ENCODE data around the gene ROCK2.

Gene ROCK2

DNA sequence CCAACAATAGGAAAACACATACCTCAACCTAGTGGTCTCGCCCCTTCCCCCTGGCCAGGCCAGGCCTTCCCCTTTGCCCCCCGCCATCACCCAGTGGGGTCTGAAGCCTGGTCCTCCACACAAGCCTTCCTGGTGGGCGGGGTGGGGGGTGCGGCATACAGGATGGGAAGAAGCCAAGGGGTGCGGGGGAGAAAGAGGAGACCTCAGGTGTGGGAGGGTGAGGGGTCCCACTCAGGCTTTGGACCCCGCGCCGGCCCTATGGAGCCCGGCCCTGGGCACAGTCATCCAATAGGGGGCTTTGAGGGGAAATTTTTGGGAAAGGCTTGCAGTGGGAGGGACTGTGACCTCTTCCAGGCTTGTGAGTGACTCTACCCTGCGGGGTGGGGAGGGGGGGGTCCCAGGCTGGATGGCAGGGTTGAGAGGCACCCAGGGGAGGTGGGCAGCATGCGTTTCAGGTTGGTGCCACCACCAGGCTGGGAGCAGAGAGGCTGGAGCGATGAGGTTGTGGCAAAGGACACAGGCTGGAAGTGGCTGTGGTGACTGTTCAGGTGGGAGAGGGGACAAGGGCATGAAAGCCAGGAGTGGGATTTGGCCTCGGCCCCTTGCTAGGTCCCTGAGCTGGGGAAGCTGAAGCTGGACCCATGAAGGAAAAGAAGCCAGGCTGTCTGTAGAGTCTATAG, 187.9 kb downstream of the ROCK2 start:
- no peak for TF ChIP-seq RAD21 (IDR thresholded peaks at IDR 0.05; ENCODE audit: low read depth)
- no peak for TF ChIP-seq TEAD4 (IDR thresholded peaks at IDR 0.05)
- TF ChIP-seq CREB1 (IDR thresholded peaks at IDR 0.05; ENCODE audit: low read depth): no peak
- TF ChIP-seq, protein P1, sequence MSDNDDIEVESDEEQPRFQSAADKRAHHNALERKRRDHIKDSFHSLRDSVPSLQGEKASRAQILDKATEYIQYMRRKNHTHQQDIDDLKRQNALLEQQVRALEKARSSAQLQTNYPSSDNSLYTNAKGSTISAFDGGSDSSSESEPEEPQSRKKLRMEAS (IDR thresholded peaks at IDR 0.05): no peak
- no peak for TF ChIP-seq NFIC (IDR thresholded peaks at IDR 0.05)
- no peak for TF ChIP-seq EGR1 (IDR thresholded peaks at IDR 0.05)
- TF ChIP-seq CEBPB (IDR thresholded peaks at IDR 0.05): no peak
- TF ChIP-seq FOXM1 (IDR thresholded peaks at IDR 0.05; ENCODE audit: borderline replicate concordance, low read depth): no peak
- TF ChIP-seq, protein P2, sequence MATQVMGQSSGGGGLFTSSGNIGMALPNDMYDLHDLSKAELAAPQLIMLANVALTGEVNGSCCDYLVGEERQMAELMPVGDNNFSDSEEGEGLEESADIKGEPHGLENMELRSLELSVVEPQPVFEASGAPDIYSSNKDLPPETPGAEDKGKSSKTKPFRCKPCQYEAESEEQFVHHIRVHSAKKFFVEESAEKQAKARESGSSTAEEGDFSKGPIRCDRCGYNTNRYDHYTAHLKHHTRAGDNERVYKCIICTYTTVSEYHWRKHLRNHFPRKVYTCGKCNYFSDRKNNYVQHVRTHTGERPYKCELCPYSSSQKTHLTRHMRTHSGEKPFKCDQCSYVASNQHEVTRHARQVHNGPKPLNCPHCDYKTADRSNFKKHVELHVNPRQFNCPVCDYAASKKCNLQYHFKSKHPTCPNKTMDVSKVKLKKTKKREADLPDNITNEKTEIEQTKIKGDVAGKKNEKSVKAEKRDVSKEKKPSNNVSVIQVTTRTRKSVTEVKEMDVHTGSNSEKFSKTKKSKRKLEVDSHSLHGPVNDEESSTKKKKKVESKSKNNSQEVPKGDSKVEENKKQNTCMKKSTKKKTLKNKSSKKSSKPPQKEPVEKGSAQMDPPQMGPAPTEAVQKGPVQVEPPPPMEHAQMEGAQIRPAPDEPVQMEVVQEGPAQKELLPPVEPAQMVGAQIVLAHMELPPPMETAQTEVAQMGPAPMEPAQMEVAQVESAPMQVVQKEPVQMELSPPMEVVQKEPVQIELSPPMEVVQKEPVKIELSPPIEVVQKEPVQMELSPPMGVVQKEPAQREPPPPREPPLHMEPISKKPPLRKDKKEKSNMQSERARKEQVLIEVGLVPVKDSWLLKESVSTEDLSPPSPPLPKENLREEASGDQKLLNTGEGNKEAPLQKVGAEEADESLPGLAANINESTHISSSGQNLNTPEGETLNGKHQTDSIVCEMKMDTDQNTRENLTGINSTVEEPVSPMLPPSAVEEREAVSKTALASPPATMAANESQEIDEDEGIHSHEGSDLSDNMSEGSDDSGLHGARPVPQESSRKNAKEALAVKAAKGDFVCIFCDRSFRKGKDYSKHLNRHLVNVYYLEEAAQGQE (IDR thresholded peaks at IDR 0.05; ENCODE audit: low read depth): no peak
- TF ChIP-seq, protein P3, sequence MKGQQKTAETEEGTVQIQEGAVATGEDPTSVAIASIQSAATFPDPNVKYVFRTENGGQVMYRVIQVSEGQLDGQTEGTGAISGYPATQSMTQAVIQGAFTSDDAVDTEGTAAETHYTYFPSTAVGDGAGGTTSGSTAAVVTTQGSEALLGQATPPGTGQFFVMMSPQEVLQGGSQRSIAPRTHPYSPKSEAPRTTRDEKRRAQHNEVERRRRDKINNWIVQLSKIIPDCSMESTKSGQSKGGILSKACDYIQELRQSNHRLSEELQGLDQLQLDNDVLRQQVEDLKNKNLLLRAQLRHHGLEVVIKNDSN (IDR thresholded peaks at IDR 0.05): no peak
- no peak for TF ChIP-seq ZBTB7A (IDR thresholded peaks at IDR 0.05; ENCODE audit: low read depth)
- TF ChIP-seq TCF12 (IDR thresholded peaks at IDR 0.05; ENCODE audit: low read depth): no peak
- TF ChIP-seq YY1 (IDR thresholded peaks at IDR 0.05; ENCODE audit: low read depth): no peak
- no peak for TF ChIP-seq EP300 (IDR thresholded peaks at IDR 0.05; ENCODE audit: borderline replicate concordance)
- TF ChIP-seq TAF1 (IDR thresholded peaks at IDR 0.05; ENCODE audit: low read depth): no peak

DNA sequence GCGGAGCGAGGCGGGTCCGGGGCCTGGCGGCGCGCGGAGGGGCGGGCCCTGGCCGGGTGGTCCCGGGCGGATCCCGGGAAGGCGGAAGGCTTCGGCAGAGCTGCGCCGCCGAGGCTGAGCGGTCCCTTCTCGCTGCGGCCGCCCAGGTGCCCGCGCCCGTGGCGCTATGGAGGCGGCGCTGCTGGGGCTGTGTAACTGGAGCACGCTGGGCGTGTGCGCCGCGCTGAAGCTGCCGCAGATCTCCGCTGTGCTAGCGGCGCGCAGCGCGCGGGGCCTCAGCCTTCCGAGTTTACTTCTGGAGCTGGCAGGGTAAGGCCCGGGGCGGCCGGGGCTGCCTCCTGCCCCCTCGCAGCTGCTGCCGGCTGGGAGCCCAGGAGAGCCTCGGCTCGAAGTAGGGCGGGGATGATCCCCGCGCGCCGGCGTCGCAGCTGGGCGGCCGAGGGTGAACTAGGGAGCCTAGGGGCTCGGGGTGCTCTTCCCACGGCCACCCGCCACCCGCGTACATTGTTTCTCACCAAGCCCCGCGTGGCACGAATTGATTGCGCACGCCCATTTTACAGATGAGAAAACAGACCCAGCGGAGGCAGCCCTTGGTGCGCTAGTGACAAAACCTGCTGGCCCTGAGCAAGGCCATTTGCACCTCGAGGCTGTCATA, 188.9 kb downstream of the ROCK2 start, which contains the start of gene SLC66A3:
SLC66A3 (plus strand) TSS at position 87 of the 655 bp plus-strand sequence; CDS start at position 167, 80 bp downstream.
- TF ChIP-seq, protein P3 (IDR thresholded peaks at IDR 0.05): peak; percentile 28; the same call in 1 of the 2 replicates
- TF ChIP-seq YY1 (IDR thresholded peaks at IDR 0.05; ENCODE audit: low read depth): peak; percentile 66
- peak; percentile 56 for TF ChIP-seq TAF1 (IDR thresholded peaks at IDR 0.05; ENCODE audit: low read depth)
- no peak for TF ChIP-seq EGR1 (IDR thresholded peaks at IDR 0.05)
- TF ChIP-seq EP300 (IDR thresholded peaks at IDR 0.05; ENCODE audit: borderline replicate concordance): 0 out of 2 replicates have a peak, but pooled peaks have one; percentile 22
- TF ChIP-seq CREB1 (IDR thresholded peaks at IDR 0.05; ENCODE audit: low read depth): no peak
- TF ChIP-seq FOXM1 (IDR thresholded peaks at IDR 0.05; ENCODE audit: borderline replicate concordance, low read depth): no peak
- no peak for TF ChIP-seq TEAD4 (IDR thresholded peaks at IDR 0.05)
- 0 out of 2 replicates have a peak, but pooled peaks have one; percentile 63 for TF ChIP-seq ZBTB7A (IDR thresholded peaks at IDR 0.05; ENCODE audit: low read depth)
- no peak for TF ChIP-seq RAD21 (IDR thresholded peaks at IDR 0.05; ENCODE audit: low read depth)
- TF ChIP-seq, protein P2 (IDR thresholded peaks at IDR 0.05; ENCODE audit: low read depth): no peak
- peak; percentile 49; the same call in 1 of the 2 replicates for TF ChIP-seq TCF12 (IDR thresholded peaks at IDR 0.05; ENCODE audit: low read depth)
- TF ChIP-seq, protein P1 (IDR thresholded peaks at IDR 0.05): 0 out of 2 replicates have a peak, but pooled peaks have one; percentile 60
- TF ChIP-seq NFIC (IDR thresholded peaks at IDR 0.05): no peak
- no peak for TF ChIP-seq CEBPB (IDR thresholded peaks at IDR 0.05)

DNA sequence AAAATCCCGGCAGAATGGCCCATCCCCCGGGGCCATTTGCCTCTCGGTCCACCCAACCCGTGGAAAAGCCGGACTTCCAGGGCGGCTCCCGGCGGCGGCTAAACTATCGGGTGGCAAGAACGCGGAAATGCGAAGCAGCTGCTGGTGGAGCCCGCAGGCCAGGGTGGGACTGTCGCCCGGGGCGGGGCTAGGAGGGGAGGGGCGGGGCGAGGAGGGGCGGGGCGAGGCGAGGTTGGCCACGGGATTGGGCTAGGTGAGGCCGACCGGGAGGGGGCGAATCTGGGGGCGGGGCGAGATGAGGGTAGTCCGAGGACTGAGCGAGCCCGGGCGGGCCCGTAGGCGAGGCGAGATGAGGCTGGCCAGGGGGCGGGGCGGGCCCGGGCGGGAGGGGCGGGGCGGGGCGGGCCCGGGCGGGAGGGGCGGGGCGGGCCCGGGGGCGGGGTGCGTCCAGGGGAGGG, 189.5 kb downstream of the ROCK2 start:
- peak; percentile 68 for TF ChIP-seq TEAD4 (IDR thresholded peaks at IDR 0.05)
- TF ChIP-seq FOXM1 (IDR thresholded peaks at IDR 0.05; ENCODE audit: borderline replicate concordance, low read depth): no peak
- TF ChIP-seq YY1 (IDR thresholded peaks at IDR 0.05; ENCODE audit: low read depth): peak; percentile 39; the same call in 1 of the 2 replicates
- TF ChIP-seq TAF1 (IDR thresholded peaks at IDR 0.05; ENCODE audit: low read depth): peak; percentile 56; the same call in 1 of the 2 replicates

DNA sequence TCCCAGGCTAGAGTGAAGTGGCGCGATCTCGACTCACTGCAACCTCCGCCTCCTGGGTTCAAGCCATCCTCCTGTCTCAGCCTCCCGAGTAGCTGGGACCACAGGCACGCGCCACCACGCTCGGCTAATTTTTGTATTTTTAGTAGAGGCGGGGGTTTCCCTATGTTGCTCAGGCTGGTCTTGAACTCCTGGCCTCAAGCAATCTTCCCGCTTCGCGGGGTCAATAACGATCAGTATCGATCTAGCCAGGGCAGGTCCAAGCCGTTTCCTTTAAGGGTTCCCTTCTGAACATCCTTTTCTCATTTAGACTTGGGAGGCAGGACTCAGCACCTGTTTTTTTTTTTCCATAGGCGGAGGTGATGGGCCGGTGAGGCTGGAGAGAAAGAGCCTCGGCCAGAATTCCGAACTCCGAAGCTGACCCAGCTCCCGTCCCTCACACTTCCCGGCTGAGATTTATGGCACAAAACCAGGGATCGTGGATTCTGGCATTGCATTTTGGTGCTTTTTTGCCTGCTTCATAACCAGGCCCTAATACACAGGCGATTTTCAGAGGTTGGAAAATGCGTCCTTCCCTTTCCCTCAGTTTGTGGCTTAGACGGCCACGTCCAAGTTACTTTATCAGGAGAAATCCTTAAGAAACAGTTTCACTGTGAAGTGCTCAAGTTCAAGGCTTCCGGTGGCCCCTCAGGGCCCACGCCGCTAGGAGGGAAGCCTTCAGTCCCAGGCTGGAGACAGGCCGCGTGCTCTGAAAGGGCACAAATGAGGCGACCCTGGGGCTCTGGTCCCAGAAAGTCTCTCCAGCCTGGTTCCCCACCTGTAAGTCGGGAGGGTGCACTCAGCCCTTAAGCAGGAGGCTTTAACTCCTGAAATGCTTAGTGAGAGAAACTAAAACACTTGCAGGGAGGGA, 190.2 kb downstream of the ROCK2 start:
- TF ChIP-seq, protein P1 (IDR thresholded peaks at IDR 0.05): peak; percentile 81
- TF ChIP-seq TAF1 (IDR thresholded peaks at IDR 0.05; ENCODE audit: low read depth) (no peak), ZBTB7A (IDR thresholded peaks at IDR 0.05; ENCODE audit: low read depth) (peak; percentile 39; the same call in 1 of the 2 replicates)

Measured in Ishikawa (cell line).